Inflammatory macrophage treated with lipopolysaccharide for 1 hour (primary cell): ENCODE measurements around the gene LSM3.

Experiments used
- DNase-seq, 2 donors: peaks; one replicate each; pipeline ENCODE4 v3.0.0-alpha.2; 2020 to 2022

Gene LSM3

DNA sequence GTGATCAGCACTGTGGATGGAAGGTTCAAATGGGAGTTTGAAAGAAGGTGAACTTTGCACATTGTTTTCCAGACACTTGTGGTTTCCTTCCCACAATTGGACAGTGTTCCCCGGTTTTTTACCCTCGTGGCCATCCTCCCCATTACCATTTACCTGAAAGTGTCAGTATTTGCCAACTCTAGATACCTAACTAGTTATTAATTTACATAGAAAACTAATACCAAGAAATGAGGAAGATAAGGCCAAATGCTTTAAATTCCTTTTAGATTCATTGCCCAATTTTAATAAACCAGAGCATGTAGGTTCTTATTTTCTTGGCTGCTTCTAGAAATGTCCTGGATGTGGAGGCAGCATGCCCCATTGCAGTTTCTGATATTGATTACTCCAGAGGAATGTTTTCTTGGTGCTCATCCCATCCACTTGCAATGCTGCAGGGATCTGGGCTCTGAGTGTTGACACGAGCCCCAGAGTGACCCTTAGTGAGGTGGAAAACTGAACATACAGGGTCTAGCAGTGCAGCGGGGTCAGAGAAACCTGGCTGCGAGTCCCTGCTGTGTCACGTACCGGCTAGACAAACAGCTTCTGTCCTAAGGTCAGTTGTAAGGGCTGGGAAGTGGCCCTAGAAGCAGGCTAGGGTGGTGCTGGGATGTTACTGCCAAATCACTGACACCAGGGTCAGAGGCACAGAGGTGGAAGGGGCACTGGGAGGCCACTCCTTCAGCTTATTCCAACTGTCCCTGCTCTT lies 23.5 kb downstream of the LSM3 start:
- DNase-seq = no peak

GRCh38 chr3:14202874-14203520 lies 24.4 kb downstream of the LSM3 start:
- no peak for DNase-seq

DNA sequence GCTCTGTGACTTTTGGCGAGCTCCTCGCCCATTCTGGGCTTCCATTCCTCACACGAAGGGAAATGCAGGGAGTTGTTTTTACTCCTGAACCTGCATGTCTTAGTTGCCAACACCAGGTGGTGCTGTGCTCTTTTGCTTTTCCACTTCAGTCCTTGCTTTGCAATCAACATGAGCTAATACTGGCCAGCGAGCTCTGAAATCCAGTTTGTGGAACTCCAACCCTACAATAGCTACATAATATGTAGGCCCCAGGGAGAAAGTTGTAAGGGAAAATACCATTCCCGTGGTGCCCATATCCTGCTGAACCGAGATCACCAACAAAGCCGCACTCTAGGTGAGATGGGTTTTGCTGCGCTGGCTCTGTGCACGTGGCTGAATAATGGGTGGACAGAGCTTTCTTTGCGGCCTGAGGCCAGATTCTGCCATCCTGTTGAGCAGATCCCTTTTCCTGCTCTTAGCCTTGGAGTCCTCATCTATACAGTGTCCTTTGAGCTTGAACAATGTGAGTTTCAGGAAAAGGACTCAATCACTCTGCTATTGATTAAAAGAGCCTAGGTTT lies 25.0 kb downstream of the LSM3 start:
- peak; percentile 58 to 59 for DNase-seq

DNA sequence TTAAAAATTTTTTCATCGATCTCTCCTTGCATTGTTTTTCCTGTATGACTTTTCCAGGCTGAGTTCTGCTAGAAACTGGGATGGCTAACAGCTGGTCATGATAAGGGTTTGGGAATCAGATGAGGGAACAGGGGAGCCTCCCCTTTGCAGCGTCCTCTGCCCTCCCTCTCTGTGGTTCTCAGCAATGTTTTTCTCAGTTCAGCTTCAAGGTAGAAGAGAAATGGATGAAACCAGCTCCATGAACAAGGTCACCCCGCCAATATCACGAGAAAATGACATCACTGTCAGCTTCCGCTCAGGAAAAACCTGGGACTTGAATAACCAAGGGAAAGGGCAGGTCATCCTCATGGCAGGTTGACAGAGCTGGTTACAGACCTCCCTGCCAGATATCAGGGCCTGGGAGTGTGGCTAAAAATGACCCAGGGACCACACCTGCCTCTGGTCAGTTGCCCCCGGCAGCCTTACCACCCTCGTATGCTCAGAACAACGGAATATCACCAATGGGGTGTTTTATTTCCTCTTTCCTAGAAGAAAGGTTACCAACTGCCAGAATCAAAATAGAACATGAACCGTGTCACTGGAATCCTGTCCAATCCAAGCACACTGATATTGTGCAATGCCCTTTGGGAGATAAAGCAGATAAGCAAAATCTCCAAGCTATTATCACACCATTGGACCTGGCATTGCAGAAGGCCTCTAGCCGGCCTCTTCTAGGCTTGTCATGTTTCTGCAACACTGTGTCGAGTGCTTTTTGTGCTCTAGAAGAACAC lies 26.1 kb downstream of the LSM3 start:
- peak in 1 of 2 donors; percentile 35 for DNase-seq

GRCh38 chr3:14206548-14207177 lies 28.0 kb downstream of the LSM3 start:
- no peak for DNase-seq

DNA sequence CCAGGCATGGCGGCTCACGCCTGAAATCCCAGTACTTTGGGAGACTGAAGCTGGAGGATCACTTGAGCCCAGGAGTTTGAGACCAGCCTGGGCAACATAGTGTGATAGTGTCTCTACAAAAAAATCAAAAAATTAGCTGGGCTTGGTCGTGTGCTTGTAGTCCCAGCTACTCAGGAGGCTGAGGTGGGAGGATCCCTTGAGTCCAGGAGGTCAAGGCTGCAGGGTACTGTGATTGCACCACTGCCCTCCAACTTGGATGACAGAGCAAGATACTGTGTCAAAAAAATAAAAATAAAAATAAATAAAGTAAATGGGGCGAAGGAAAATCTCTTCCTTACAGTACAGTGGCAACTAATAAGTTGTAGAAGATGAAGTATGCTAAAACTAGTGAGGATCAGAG lies 29.6 kb downstream of the LSM3 start:
- DNase-seq = no peak

GRCh38 chr3:14208977-14209394 lies 30.4 kb downstream of the LSM3 start:
- DNase-seq = no peak

GRCh38 chr3:14209581-14210289 lies 31.1 kb downstream of the LSM3 start:
- DNase-seq = no peak

DNA sequence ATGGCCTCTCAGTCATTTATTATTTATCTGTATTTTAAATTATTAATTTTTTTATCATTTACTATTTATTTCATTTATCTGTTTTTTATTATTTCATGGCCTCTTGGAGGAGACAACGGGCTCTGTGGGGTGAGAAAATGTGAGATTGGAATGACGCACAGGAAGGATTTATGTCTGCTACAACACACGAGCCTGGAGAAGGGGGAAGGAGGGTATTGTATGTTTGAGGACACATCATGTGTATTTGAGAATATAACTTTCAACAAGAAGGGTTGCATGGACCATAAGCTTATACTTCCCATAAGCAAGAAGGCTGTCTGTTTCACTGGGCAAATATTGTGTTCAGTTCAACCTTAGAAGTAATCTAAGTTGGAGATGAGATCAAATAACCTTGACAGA lies 31.7 kb downstream of the LSM3 start:
- no peak for DNase-seq

DNA sequence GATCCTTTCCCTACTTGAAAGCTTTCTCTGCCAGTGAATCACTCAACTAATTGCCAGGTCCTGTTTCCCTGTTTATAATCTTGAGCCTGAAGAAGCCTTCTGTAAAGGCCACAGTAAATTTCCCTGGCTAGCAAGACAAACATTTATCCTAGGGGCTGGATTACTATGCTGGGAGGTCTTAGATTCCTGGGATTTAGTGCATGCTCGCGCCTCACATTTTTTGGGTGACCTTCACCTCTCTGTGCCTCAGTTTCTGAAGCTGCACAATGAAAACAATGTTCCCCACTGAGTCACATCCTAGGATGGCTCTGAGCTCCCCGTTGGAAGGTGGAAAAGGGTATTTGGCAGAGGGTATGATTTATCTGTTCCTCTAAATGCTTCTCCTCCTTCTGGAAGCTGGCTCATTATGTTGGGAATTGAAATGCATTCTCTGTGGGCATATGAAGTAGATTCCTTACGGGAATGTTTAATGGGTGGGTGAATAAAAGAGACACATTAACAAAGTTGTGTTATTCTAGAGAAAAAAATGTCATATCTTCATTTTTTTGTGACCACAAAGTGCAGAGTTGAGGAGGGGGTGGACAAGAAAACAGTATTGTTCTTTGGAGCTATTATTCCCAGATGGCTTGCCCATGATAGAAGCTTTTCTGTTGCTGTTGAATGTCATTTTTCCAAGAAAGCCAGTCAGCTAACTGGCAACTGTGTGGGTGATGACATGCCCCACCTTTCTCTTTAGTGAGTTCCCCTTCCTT lies 32.4 kb downstream of the LSM3 start:
- DNase-seq = no peak

GRCh38 chr3:14211621-14212020 lies 33.0 kb downstream of the LSM3 start:
- no peak for DNase-seq

DNA sequence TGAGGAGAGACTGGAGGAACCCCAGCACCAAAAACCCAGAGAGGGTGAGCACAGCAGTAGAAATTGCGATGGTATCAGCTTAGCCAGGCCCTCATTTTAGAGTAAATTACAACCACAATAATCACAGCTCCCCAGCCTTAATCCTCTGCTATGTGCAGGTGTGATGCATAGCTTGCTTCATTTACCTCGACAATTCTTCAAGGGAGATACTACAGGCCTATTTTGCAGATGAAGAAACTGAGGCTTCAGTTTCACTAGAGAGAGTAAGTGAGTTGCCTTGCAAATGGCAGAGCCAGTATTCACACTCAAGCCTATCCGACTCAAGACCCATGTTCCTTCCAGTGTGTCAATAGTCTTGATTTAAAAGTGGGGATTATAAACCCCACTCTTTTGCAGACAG lies 33.4 kb downstream of the LSM3 start:
- DNase-seq = no peak

DNA sequence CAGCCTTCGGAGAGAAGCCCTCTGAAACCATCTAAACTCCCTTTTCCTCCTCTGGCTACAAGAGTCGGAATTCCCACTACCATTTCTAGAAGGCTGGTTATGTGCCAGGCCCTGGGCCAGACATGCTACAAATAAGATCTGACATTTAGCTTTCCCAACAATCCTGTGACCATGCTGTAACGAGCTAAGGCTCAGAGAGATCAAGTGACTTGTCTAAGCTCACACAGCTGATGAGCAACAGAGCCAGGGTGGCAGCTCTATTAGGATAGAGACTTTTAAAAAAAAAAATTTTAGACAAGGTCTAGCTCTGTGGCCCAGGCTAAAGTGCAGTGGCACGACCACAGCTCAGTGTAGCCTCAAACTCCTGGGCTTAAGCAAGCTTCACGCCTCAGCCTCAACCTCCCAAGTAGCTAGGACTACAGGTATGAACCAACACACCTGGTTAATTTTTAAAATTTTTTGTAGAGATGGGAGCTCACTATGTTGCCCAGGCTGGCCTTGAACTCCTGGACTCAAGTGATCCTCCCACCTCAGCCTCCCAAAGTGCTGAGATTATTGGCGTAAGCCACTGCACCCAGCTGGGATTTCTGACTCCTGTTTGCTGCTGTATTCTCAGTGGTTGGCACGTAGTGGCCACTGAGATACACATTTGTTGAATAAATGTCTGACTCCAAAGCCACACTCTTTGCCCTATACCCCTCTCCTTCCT lies 34.6 kb downstream of the LSM3 start:
- no peak for DNase-seq

DNA sequence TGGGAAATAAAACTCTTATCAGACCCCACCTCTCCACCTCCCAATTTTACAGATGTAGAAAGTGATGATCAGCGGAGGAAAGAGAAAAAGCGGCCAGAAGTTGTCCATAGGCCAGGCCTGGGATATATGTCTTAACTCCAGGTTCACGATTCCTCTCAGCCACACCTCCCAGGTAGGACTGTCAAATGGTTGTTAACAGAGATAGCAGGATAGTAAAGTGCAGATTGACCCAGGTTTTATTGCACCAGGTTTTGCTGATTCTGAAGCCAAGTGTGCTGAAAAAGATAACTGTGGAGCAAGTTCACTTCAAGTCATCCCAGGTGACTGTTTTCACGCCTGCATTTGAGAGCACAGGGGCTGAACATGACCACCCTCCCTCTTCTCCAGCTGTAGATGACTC lies 36.1 kb downstream of the LSM3 start:
- no peak for DNase-seq

DNA sequence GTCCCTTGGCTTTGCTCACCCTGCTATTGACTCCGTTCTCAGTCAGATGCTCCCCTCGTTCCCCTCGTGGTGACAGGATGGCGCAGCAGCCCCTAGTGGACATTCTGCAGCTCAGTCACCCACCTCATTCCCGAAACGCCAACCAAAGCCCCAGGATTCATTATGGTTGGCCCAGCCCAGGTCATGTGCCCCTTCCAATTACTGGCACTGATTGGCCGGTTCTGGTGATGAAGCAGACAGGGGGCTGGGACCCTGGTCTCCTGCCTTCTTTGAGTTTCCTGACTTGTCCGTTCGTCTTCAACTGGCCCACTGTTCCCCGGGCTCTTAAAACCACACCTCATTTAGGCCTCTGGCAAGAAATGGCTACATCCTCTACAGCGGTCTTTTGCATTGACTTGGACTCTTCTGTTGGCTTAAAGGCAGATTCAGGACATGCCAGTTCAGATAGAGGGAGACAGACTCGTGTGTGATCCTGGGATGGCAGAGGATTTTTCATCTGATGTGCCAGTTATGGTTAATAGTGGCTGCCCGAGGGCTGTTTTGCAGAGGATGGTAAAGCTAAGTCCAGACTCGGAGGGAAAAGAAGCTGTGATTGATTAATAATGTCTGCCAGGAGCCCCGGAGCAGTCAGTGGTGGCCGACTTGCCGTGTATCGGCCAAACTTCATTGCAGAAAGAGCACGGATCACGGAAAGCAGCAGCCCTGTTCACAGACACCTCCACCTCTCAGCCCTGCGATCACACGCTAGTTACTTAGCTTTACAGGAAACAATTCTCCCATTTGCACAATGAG lies 37.8 kb downstream of the LSM3 start:
- DNase-seq = peak; percentile 18 to 34

DNA sequence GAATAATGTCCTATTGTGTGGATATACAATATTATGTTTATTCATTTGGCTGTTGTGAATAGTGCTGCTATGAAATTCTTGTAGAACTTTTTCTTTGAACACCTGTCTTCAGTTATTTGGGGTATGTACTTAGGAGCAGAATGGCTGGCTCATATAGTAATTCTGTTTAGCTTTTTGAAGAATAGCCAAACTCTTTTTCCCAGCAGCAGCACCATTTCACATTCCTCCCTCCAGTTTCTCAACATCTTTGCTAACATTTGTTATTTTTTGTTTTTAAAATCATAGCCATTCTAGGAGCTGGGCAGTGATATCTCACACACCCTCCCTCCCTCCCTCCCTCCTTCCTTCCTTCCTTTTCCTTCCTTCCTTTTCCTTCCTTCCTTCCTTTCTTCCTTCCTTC lies 39.7 kb downstream of the LSM3 start:
- no peak for DNase-seq

- DNase-seq = no peak
These were observed 42.3 kb downstream of the LSM3 start for GRCh38 chr3:14220933-14221332.

GRCh38 chr3:14221902-14222301 lies 43.3 kb downstream of the LSM3 start:
- no peak for DNase-seq

GRCh38 chr3:14222457-14222856 lies 43.8 kb downstream of the LSM3 start:
- no peak for DNase-seq
